GM23338 (cell line): ENCODE results near the gene RASAL3. TPM values are rescaled to one million over a fixed set of nuclear protein-coding genes. Genes with fewer than 3 reads are reported as not detected.

Source experiments
- ATAC-seq: fragments of 200-7000 bp; cut with Tn5 transposase; 3 replicates; pipeline ENCODE4 v1.9.1; 2020
- DNase-seq: peaks from one replicate; pipeline ENCODE4 v3.0.0-alpha.2; 2015; ENCODE audit warnings: low spot score
- H2AFZ ChIP-seq: fragments of 200-600 bp; sonication (generic); 2 replicates; pipeline ENCODE4 v1.8.0; 2016; ENCODE audit warnings: antibody characterized with exemption, mild to moderate bottlenecking, moderate library complexity
- H3F3A ChIP-seq: fragments of 200-600 bp; sonication (generic); replicated peaks from 2 replicates; pipeline ENCODE4 v1.8.0; 2017; ENCODE audit warnings: antibody characterized with exemption, mixed run types, low read depth
- H3K27ac ChIP-seq: fragments of 200-600 bp; sonication (generic); 2 replicates; pipeline ENCODE4 v1.6.1; 2016; ENCODE audit warnings: low read depth
- H3K27me3 ChIP-seq: fragments of 200-600 bp; sonication (generic); 2 replicates; pipeline ENCODE4 v1.8.0; 2016; ENCODE audit warnings: mild to moderate bottlenecking, mixed run types, moderate library complexity; ENCODE audit not compliant: insufficient read depth
- H3K36me3 ChIP-seq: fragments of 200-600 bp; sonication (generic); 2 replicates; pipeline ENCODE4 v1.8.0; 2016; ENCODE audit warnings: mild to moderate bottlenecking; ENCODE audit not compliant: insufficient read depth
- H3K4me1 ChIP-seq: fragments of 200-600 bp; sonication (generic); 2 replicates; pipeline ENCODE4 v1.8.0; 2016; ENCODE audit warnings: mild to moderate bottlenecking, moderate library complexity; ENCODE audit not compliant: insufficient read depth
- H3K4me2 ChIP-seq: fragments of 200-600 bp; sonication (generic); 2 replicates; pipeline ENCODE4 v1.7.1; 2017; ENCODE audit warnings: mixed run types
- H3K4me3 ChIP-seq: fragments of 200-600 bp; sonication (generic); 2 replicates; pipeline ENCODE4 v1.6.1; 2016; ENCODE audit warnings: mixed run types
- H3K79me2 ChIP-seq: fragments of 200-600 bp; sonication (generic); replicated peaks from 2 replicates; pipeline ENCODE4 v1.8.0; 2017; ENCODE audit warnings: mild to moderate bottlenecking; ENCODE audit not compliant: insufficient read depth
- H3K9me2 ChIP-seq: fragments of 200-600 bp; sonication (generic); 2 replicates; pipeline ENCODE4 v1.8.0; 2017; ENCODE audit not compliant: insufficient read depth
- H4K20me1 ChIP-seq: fragments of 200-600 bp; sonication (generic); replicated peaks from 2 replicates; pipeline ENCODE4 v1.8.0; 2017; ENCODE audit warnings: mild to moderate bottlenecking; ENCODE audit not compliant: insufficient read depth
- H3K27ac Mint-ChIP-seq: 2 replicates; pipeline ENCODE4 v1.8.0; 2020; ENCODE audit warnings: inconsistent platforms, mild to moderate bottlenecking, moderate library complexity, mixed read lengths
- H3K27me3 Mint-ChIP-seq: 3 replicates; pipeline ENCODE4 v1.8.0; 2022; ENCODE audit warnings: low read depth, mild to moderate bottlenecking, moderate library complexity, mixed read lengths, inconsistent platforms; ENCODE audit not compliant: insufficient read depth, poor library complexity
- H3K36me3 Mint-ChIP-seq: 3 replicates; pipeline ENCODE4 v1.8.0; 2021; ENCODE audit warnings: low read depth, mild to moderate bottlenecking, inconsistent platforms, moderate library complexity, mixed read lengths
- H3K4me1 Mint-ChIP-seq: 3 replicates; pipeline ENCODE4 v1.8.0; 2020; ENCODE audit warnings: mild to moderate bottlenecking, inconsistent platforms, mixed read lengths
- H3K4me3 Mint-ChIP-seq: 3 replicates; pipeline ENCODE4 v1.8.0; 2021; ENCODE audit warnings: moderate library complexity, mild to moderate bottlenecking, inconsistent platforms, mixed read lengths
- H3K9me3 Mint-ChIP-seq: 3 replicates; pipeline ENCODE4 v1.8.0; 2020; ENCODE audit warnings: moderate library complexity, mild to moderate bottlenecking, inconsistent platforms, mixed read lengths
- EZH2 ChIP-seq: fragments of 200-600 bp; sonication (generic); IDR thresholded peaks from one replicate; pipeline ENCODE4 v1.8.0; 2017; ENCODE audit warnings: antibody characterized with exemption, mild to moderate bottlenecking, low read depth; ENCODE audit not compliant: unreplicated experiment
- ZNF114 ChIP-seq: fragments of 250-450 bp; sonication (Bioruptor Pico); IDR thresholded peaks from 2 replicates; pipeline ENCODE4 v1.5.0; 2020; ENCODE audit warnings: mild to moderate bottlenecking, moderate library complexity
- polyA plus RNA-seq: library from polyadenylated mRNA; unstranded; fragments of >200 nt; fragmentation: Nextera tagmentation; extraction: Ambion mirVana; gene quantifications from 2 replicates; pipeline ENCODE4 v1.2.1, GENCODE V29; 2016
- total RNA-seq: library from RNA; depleted of rRNA; stranded (reverse); fragments of >200 nt; shearing (Covaris generic); gene quantifications from 2 replicates; pipeline ENCODE4 v1.2.3, GENCODE V29; 2014
- TF ChIP-seq, protein P1 (sequence below): fragments of 250-450 bp; sonication (Bioruptor Pico); IDR thresholded peaks from 2 replicates; pipeline ENCODE4 v1.5.0; 2020; ENCODE audit warnings: mild to moderate bottlenecking, moderate library complexity
- TF ChIP-seq, protein P2 (sequence below): IDR thresholded peaks from 2 replicates; pipeline ENCODE4 v1.6.1; 2016; ENCODE audit warnings: antibody characterized with exemption

The RASAL3 gene
- total and polyA plus RNA-seq, 2 experiments from 2014 or later = 1.8 to 1.9 TPM

- TF ChIP-seq, protein P1, sequence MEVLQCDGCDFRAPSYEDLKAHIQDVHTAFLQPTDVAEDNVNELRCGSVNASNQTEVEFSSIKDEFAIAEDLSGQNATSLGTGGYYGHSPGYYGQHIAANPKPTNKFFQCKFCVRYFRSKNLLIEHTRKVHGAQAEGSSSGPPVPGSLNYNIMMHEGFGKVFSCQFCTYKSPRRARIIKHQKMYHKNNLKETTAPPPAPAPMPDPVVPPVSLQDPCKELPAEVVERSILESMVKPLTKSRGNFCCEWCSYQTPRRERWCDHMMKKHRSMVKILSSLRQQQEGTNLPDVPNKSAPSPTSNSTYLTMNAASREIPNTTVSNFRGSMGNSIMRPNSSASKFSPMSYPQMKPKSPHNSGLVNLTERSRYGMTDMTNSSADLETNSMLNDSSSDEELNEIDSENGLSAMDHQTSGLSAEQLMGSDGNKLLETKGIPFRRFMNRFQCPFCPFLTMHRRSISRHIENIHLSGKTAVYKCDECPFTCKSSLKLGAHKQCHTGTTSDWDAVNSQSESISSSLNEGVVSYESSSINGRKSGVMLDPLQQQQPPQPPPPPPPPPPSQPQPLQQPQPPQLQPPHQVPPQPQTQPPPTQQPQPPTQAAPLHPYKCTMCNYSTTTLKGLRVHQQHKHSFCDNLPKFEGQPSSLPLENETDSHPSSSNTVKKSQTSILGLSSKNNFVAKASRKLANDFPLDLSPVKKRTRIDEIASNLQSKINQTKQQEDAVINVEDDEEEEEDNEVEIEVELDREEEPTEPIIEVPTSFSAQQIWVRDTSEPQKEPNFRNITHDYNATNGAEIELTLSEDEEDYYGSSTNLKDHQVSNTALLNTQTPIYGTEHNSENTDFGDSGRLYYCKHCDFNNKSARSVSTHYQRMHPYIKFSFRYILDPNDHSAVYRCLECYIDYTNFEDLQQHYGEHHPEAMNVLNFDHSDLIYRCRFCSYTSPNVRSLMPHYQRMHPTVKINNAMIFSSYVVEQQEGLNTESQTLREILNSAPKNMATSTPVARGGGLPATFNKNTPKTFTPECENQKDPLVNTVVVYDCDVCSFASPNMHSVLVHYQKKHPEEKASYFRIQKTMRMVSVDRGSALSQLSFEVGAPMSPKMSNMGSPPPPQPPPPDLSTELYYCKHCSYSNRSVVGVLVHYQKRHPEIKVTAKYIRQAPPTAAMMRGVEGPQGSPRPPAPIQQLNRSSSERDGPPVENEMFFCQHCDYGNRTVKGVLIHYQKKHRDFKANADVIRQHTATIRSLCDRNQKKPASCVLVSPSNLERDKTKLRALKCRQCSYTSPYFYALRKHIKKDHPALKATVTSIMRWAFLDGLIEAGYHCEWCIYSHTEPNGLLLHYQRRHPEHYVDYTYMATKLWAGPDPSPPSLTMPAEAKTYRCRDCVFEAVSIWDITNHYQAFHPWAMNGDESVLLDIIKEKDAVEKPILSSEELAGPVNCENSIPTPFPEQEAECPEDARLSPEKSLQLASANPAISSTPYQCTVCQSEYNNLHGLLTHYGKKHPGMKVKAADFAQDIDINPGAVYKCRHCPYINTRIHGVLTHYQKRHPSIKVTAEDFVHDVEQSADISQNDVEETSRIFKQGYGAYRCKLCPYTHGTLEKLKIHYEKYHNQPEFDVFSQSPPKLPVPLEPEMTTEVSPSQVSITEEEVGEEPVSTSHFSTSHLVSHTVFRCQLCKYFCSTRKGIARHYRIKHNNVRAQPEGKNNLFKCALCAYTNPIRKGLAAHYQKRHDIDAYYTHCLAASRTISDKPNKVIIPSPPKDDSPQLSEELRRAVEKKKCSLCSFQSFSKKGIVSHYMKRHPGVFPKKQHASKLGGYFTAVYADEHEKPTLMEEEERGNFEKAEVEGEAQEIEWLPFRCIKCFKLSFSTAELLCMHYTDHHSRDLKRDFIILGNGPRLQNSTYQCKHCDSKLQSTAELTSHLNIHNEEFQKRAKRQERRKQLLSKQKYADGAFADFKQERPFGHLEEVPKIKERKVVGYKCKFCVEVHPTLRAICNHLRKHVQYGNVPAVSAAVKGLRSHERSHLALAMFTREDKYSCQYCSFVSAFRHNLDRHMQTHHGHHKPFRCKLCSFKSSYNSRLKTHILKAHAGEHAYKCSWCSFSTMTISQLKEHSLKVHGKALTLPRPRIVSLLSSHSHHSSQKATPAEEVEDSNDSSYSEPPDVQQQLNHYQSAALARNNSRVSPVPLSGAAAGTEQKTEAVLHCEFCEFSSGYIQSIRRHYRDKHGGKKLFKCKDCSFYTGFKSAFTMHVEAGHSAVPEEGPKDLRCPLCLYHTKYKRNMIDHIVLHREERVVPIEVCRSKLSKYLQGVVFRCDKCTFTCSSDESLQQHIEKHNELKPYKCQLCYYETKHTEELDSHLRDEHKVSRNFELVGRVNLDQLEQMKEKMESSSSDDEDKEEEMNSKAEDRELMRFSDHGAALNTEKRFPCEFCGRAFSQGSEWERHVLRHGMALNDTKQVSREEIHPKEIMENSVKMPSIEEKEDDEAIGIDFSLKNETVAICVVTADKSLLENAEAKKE (CRISPR knock-in tag) = no peak
Measured at GRCh38 chr19:15461694-15462093, 2.6 kb downstream of the RASAL3 start (continued).

DNA sequence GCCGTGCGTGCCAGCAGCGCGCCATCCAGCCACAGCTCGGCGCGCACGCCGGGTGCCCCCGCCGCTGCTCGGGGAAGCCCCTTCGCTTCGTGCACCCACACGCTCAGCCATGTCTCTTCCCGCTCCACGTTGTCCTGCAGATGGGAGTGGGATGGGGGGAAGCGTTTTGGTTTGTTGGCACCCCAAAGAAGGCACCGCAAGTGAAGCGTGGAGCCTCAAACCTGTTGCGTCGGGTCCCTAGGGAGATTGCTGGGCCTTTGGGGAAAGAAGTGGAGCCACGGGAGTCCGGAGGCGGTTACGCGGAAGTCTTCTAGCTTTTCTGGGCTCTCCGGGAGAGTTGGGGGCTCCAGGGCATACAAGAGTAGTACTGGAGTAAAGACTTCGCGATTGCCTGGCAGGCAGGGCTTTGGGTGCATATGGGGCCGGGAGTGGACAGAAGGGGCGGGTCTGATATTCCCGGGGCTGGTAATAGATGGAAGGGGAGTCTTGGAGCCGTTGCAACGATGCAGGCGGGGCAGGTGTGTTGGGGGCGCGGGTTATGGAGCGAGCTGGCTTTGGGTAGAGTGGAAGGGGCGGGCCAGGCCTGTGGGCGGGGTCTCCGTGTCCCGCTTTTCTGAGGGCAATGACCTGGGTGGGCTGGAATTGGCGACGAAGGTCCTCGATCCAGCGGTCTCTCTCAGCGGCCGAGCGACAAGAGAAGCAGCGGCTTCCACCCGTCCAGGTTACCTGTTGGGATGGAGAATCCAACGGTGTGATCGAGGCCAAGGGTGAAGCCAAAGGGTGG, 6.5 kb downstream of the RASAL3 start:
- Histone ChIP-seq H3K4me2 (peak overlapping the region; percentile 84), H3K79me2 (no peaks in the 10 kb centered on the region), H3K4me3 (peak overlapping the region; percentile 68), H3F3A (0 out of 2 replicates have a peak, but pooled peaks cover 6% of the 10 kb centered on the region), H4K20me1 (no peaks in the 10 kb centered on the region), H3K27me3 (peaks cover 78% of the 10 kb centered on the region), H3K9me2 (no peaks in the 10 kb centered on the region), H2AFZ (peak overlapping the region; percentile 97), H3K4me1 (peaks cover 14% of the 10 kb centered on the region), H3K27ac (no peak overlapping the region), H3K36me3 (no peaks in the 10 kb centered on the region)
- H3K4me1 Mint-ChIP-seq = peaks cover 13% of the 10 kb centered on the region; the same call in 1 of the 3 replicates
- peaks cover 4% of the 10 kb centered on the region; the same call in 2 of the 3 replicates for H3K9me3 Mint-ChIP-seq
- H3K27me3 Mint-ChIP-seq = peaks cover 70% of the 10 kb centered on the region
- TF ChIP-seq EZH2 (peak; percentile 80), ZNF114 (CRISPR knock-in tag) (no peak)
- TF ChIP-seq, protein P2, sequence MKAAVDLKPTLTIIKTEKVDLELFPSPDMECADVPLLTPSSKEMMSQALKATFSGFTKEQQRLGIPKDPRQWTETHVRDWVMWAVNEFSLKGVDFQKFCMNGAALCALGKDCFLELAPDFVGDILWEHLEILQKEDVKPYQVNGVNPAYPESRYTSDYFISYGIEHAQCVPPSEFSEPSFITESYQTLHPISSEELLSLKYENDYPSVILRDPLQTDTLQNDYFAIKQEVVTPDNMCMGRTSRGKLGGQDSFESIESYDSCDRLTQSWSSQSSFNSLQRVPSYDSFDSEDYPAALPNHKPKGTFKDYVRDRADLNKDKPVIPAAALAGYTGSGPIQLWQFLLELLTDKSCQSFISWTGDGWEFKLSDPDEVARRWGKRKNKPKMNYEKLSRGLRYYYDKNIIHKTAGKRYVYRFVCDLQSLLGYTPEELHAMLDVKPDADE = no peak
- H3K27ac Mint-ChIP-seq = no peak overlapping the region
- DNase-seq = peak; percentile 33
- ATAC-seq = no peak; the same call in 2 of the 3 replicates
- H3K36me3 Mint-ChIP-seq = no peaks in the 10 kb centered on the region; the same call in 2 of the 3 replicates
- peak overlapping the region; percentile 57 for H3K4me3 Mint-ChIP-seq
